K562 (cell line): ENCODE data around the gene RBAK.

Source experiments
- FIP1L1 ChIP-seq: fragments of 200-400 bp; formaldehyde crosslinking; IDR thresholded peaks from 2 replicates; pipeline ENCODE4 v1.6.1; 2018; ENCODE audit warnings: mild to moderate bottlenecking, low read depth, low read length; ENCODE audit not compliant: poor library complexity, severe bottlenecking
- GABPA ChIP-seq: fragments of 200-800 bp; sonication (Bioruptor generic); conservative IDR thresholded peaks from 2 replicates; pipeline ENCODE4 v1.6.1; 2016; ENCODE audit warnings: low read depth, missing genetic modification characterization, missing compliant biosample characterization
- MAFK ChIP-seq: IDR thresholded peaks from 2 replicates; pipeline ENCODE4 v1.6.1; 2011; ENCODE audit warnings: low read length, improper control_type of control experiment
- NR2C1 ChIP-seq, 2 experiments: fragments of 450-650 bp; IDR thresholded peaks; 2 replicates each; pipeline ENCODE4 v1.6.1; 2017; ENCODE audit warnings: mild to moderate bottlenecking in 2 of 2, antibody characterized with exemption in 1 of 2, inconsistent platforms in 1 of 2, missing compliant biosample characterization in 1 of 2, missing genetic modification characterization in 1 of 2
- ZNF23 ChIP-seq: fragments of 250-450 bp; sonication (Bioruptor Pico); IDR thresholded peaks from 2 replicates; pipeline ENCODE4 v1.4.0; 2020; ENCODE audit warnings: mild to moderate bottlenecking
- TF ChIP-seq, protein P1 (sequence below): sonication (generic); formaldehyde crosslinking; IDR thresholded peaks from 2 replicates; pipeline ENCODE4 v1.8.0; 2022; ENCODE audit warnings: mild to moderate bottlenecking, missing genetic modification reagents
- TF ChIP-seq, protein P2 (sequence below): IDR thresholded peaks from 3 replicates; pipeline ENCODE4 v1.6.1; 2011; ENCODE audit warnings: borderline replicate concordance, mild to moderate bottlenecking; ENCODE audit not compliant: insufficient read length, insufficient read depth

DNA sequence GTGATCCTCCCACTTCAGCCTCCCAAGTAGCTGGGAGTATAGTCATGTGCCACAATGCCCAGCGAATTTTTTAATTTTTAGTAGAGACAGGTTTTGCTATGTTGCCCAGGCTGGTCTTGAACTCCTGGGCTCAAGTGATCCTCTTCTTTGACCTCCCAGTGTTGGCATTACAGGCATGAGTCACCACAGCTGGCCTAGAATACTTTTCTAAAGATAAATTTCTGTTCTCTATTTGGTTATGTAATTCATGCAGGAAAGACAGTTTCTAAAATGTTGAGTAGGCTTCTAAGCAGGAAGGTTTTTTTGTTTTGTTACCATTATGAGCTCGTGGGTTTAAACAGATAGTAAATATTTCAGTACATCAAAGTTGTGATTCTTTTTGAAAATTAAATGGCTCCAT, 5.0 kb downstream of the RBAK start:
- TF ChIP-seq, protein P1, sequence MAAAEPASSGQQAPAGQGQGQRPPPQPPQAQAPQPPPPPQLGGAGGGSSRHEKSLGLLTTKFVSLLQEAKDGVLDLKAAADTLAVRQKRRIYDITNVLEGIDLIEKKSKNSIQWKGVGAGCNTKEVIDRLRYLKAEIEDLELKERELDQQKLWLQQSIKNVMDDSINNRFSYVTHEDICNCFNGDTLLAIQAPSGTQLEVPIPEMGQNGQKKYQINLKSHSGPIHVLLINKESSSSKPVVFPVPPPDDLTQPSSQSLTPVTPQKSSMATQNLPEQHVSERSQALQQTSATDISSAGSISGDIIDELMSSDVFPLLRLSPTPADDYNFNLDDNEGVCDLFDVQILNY = no peak
- no peak for TF ChIP-seq ZNF23
- TF ChIP-seq NR2C1 (IDR thresholded peaks at IDR 0.05) = no peak
- TF ChIP-seq NR2C1 (tag; IDR thresholded peaks at IDR 0.05) = no peak
- no peak for TF ChIP-seq MAFK
- TF ChIP-seq FIP1L1 = no peak
- TF ChIP-seq, protein P2, sequence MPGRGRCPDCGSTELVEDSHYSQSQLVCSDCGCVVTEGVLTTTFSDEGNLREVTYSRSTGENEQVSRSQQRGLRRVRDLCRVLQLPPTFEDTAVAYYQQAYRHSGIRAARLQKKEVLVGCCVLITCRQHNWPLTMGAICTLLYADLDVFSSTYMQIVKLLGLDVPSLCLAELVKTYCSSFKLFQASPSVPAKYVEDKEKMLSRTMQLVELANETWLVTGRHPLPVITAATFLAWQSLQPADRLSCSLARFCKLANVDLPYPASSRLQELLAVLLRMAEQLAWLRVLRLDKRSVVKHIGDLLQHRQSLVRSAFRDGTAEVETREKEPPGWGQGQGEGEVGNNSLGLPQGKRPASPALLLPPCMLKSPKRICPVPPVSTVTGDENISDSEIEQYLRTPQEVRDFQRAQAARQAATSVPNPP = no peak
- TF ChIP-seq GABPA (tag) = no peak
